ENCODE results near the gene RBM23. TPM values are rescaled to one million over a fixed set of nuclear protein-coding genes. Genes with fewer than 3 reads are reported as not detected.

The RBM23 gene
- total and polyA plus RNA-seq, 4 donors = 27.7 to 104 (median 71.7) TPM

- H3K9me3 ChIP-seq (ENCODE audit: control insufficient read depth in 4 of 4, insufficient read depth in 3 of 4, low read length in 3 of 4) = no peaks in the 10 kb centered on the region
- H3K4me3 ChIP-seq = no peak overlapping the region
- peak; percentile 13 for ATAC-seq (ENCODE audit: insufficient read depth, low FRiP score)
Measured at GRCh38 chr14:22848351-22849164, 70.4 kb downstream of the RBM23 start.

GRCh38 chr14:22847661-22848341 lies 71.1 kb downstream of the RBM23 start:
- Histone ChIP-seq H3K4me3 (no peak overlapping the region), H3K36me3 (ENCODE audit: control insufficient read depth in 4 of 4, insufficient read depth in 4 of 4, low read length in 4 of 4) (peaks cover 0 to 38% (median 33%) of the 10 kb centered on the region in 4 donors), H3K27ac (ENCODE audit: low read depth in 1 of 2, low read length in 1 of 2) (peak overlapping the region in 1 of 2 donors; percentile 69), H3K9ac (ENCODE audit: insufficient read depth in 1 of 2, low read length in 2 of 2) (peak overlapping the region; percentile 16 to 77), H3K27me3 (ENCODE audit: control insufficient read depth in 3 of 3, insufficient read depth in 3 of 3, low read length in 2 of 3) (no peaks in the 10 kb centered on the region), H3K9me3 (ENCODE audit: control insufficient read depth in 4 of 4, insufficient read depth in 3 of 4, low read length in 3 of 4) (no peaks in the 10 kb centered on the region), H3K4me1 (ENCODE audit: control insufficient read depth in 5 of 5, insufficient read depth in 5 of 5, low read length in 5 of 5) (peaks cover 5 to 62% (median 40%) of the 10 kb centered on the region in 5 donors)
- no peak for TF ChIP-seq CTCF (IDR thresholded peaks at IDR 0.05; ENCODE audit: control extremely low read depth, extremely low read depth)
- DNase-seq (peak; percentile 52 to 60 (median 57)), ATAC-seq (ENCODE audit: insufficient read depth, low FRiP score) (no peak)
- WGBS, 2 donors = 44 to 47% methylated on average over 14 of the region's 14 CpGs

More at GRCh38 chr14:22848351-22849164, 70.4 kb downstream of the RBM23 start:
- H3K4me1 ChIP-seq (ENCODE audit: control insufficient read depth in 5 of 5, insufficient read depth in 5 of 5, low read length in 5 of 5) = peaks cover 5 to 68% (median 40%) of the 10 kb centered on the region in 5 donors
- H3K36me3 ChIP-seq (ENCODE audit: control insufficient read depth in 4 of 4, insufficient read depth in 4 of 4, low read length in 4 of 4) = peaks cover 0 to 30% (median 26%) of the 10 kb centered on the region in 4 donors
- 20 to 21% methylated on average over 12 of the region's 12 CpGs for WGBS, 2 donors
- TF ChIP-seq CTCF (IDR thresholded peaks at IDR 0.05; ENCODE audit: control extremely low read depth, extremely low read depth) = no peak
- peak overlapping the region; percentile 16 to 77 for H3K9ac ChIP-seq (ENCODE audit: insufficient read depth in 1 of 2, low read length in 2 of 2)
- DNase-seq = peak; percentile 96 to 98 (median 98)
- no peaks in the 10 kb centered on the region for H3K27me3 ChIP-seq (ENCODE audit: control insufficient read depth in 3 of 3, insufficient read depth in 3 of 3, low read length in 2 of 3)
- H3K27ac ChIP-seq (ENCODE audit: low read depth in 1 of 2, low read length in 1 of 2) = peak overlapping the region; percentile 51 to 69

DNA sequence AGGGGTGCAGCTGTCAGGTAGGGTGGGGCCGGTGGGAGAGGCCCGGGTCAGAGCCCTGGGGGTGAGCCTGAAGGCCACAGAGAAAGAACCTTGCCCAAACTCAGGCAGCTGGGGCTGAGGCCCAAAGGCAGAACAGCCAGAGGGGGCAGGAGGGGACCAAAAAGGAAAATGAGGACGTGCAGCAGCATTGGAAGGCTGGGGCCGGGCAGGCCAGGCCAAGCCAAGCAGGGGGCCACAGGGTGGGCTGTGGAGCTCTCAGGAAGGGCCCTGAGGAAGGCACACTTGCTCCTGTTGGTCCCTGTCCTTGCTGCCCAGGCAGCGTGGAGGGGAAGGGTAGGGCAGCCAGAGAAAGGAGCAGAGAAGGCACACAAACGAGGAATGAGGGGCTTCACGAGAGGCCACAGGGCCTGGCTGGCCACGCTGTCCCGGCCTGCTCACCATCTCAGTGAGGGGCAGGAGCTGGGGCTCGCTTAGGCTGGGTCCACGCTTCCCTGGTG lies 72.1 kb downstream of the RBM23 start:
- TF ChIP-seq CTCF (IDR thresholded peaks at IDR 0.05; ENCODE audit: control extremely low read depth, extremely low read depth) = no peak
- Histone ChIP-seq H3K9me3 (ENCODE audit: control insufficient read depth in 4 of 4, insufficient read depth in 3 of 4, low read length in 3 of 4) (peaks cover 0 to 2% (median 0%) of the 10 kb centered on the region in 4 donors), H3K4me1 (ENCODE audit: control insufficient read depth in 5 of 5, insufficient read depth in 5 of 5, low read length in 5 of 5) (peaks cover 5 to 57% (median 37%) of the 10 kb centered on the region in 5 donors), H3K27me3 (ENCODE audit: control insufficient read depth in 3 of 3, insufficient read depth in 3 of 3, low read length in 2 of 3) (no peaks in the 10 kb centered on the region), H3K27ac (ENCODE audit: low read depth in 1 of 2, low read length in 1 of 2) (peak overlapping the region in 1 of 2 donors; percentile 77), H3K9ac (ENCODE audit: insufficient read depth in 1 of 2, low read length in 2 of 2) (no peak overlapping the region), H3K4me3 (no peak overlapping the region), H3K36me3 (ENCODE audit: control insufficient read depth in 4 of 4, insufficient read depth in 4 of 4, low read length in 4 of 4) (peaks cover 0 to 47% (median 42%) of the 10 kb centered on the region in 4 donors)
- no peak for DNase-seq
- WGBS, 2 donors = 82 to 85% methylated on average over 11 of the region's 11 CpGs
- no peak for ATAC-seq (ENCODE audit: insufficient read depth, low FRiP score)
